IMR-90 (cell line): ENCODE results near the gene NUP107. TPM values are rescaled to one million over a fixed set of nuclear protein-coding genes. Genes with fewer than 3 reads are reported as not detected.
A peak's percentile ranks its signal among the peaks of the same experiment; 100 is the strongest.

Experiments
- ATAC-seq: fragments of 200-7000 bp; cut with Tn5 transposase; 2 replicates; pipeline ENCODE4 v1.9.1; 2020; ENCODE audit warnings: low read depth, mild to moderate bottlenecking, moderate library complexity
- BruUV-seq: library from RNA; stranded (reverse); fragments of 400-500 nt; replicated peaks from 2 replicates; lab custom pipeline; 2021; lab: Mats Ljungman, UMichigan
- CTCF ChIA-PET: fragments of 300-600 bp; formaldehyde crosslinking; extraction: SDS; loops from one replicate; lab custom pipeline; 2021; ENCODE audit warnings: antibody characterized with exemption; lab: Yijun Ruan, JAX
- POLR2A ChIA-PET: fragments of 300-600 bp; sonication (Branson Sonifier 250); formaldehyde crosslinking; loops from one replicate; lab custom pipeline; 2022; ENCODE audit warnings: antibody characterized with exemption; ENCODE audit not compliant: unreplicated experiment; lab: Charles Lee
- DNase-seq: peaks from one replicate; pipeline ENCODE4 v3.0.0; 2013
- H2AFZ ChIP-seq: replicated peaks from 2 replicates; pipeline ENCODE3; 2013; ENCODE audit warnings: low read length, mild to moderate bottlenecking; ENCODE audit not compliant: poor library complexity
- H2AK5ac ChIP-seq: 2 replicates; pipeline ENCODE4 v1.6.1; 2013; ENCODE audit warnings: low read depth, low read length, inconsistent platforms
- H2AK9ac ChIP-seq: replicated peaks from 2 replicates; pipeline ENCODE3; 2013; ENCODE audit warnings: mild to moderate bottlenecking, low read depth, low read length, moderate library complexity; ENCODE audit not compliant: poor library complexity
- H2BK120ac ChIP-seq: 2 replicates; pipeline ENCODE4 v1.6.1; 2013; ENCODE audit warnings: low read depth, low read length, inconsistent platforms
- H2BK15ac ChIP-seq: 3 replicates; pipeline ENCODE4 v1.6.1; 2013; ENCODE audit warnings: low read depth, low read length, inconsistent platforms
- H2BK20ac ChIP-seq: 2 replicates; pipeline ENCODE4 v1.6.1; 2013; ENCODE audit warnings: low read depth, mild to moderate bottlenecking, inconsistent platforms, low read length, moderate library complexity
- H2BK5ac ChIP-seq: 2 replicates; pipeline ENCODE4 v1.6.1; 2013; ENCODE audit warnings: mild to moderate bottlenecking, low read depth, low read length, inconsistent platforms; ENCODE audit not compliant: poor library complexity, severe bottlenecking
- H3K14ac ChIP-seq: replicated peaks from 2 replicates; pipeline ENCODE4 v1.6.1; 2013; ENCODE audit warnings: low read depth, low read length, inconsistent platforms
- H3K18ac ChIP-seq: 2 replicates; pipeline ENCODE4 v1.6.1; 2013; ENCODE audit warnings: low read depth, low read length, control low read depth
- H3K23ac ChIP-seq: 2 replicates; pipeline ENCODE4 v1.6.1; 2013; ENCODE audit warnings: low read depth, low read length, inconsistent platforms
- H3K27ac ChIP-seq: 2 replicates; pipeline ENCODE4 v1.5.1; 2013; ENCODE audit warnings: mild to moderate bottlenecking, control low read depth, low read length; ENCODE audit not compliant: insufficient read depth
- H3K27me3 ChIP-seq: 2 replicates; pipeline ENCODE4 v1.6.1; 2013; ENCODE audit warnings: low read length; ENCODE audit not compliant: control insufficient read depth, insufficient read depth
- H3K36me3 ChIP-seq: 2 replicates; pipeline ENCODE4 v1.6.1; 2013; ENCODE audit warnings: low read length, mixed read lengths; ENCODE audit not compliant: control insufficient read depth, insufficient read depth
- H3K4ac ChIP-seq: 2 replicates; pipeline ENCODE4 v1.6.1; 2013; ENCODE audit warnings: low read depth, low read length, inconsistent platforms
- H3K4me1 ChIP-seq: 2 replicates; pipeline ENCODE4 v1.6.1; 2013; ENCODE audit warnings: low read length, mixed read lengths; ENCODE audit not compliant: control insufficient read depth, insufficient read depth
- H3K4me2 ChIP-seq: 2 replicates; pipeline ENCODE4 v1.6.1; 2013; ENCODE audit warnings: low read depth, mild to moderate bottlenecking, control low read depth, low read length, moderate library complexity
- H3K4me3 ChIP-seq: 2 replicates; pipeline ENCODE4 v1.5.1; 2013; ENCODE audit warnings: low read depth, mild to moderate bottlenecking, control low read depth, low read length, moderate library complexity; ENCODE audit not compliant: insufficient read depth
- H3K56ac ChIP-seq: 2 replicates; pipeline ENCODE4 v1.6.1; 2013; ENCODE audit warnings: low read length, inconsistent platforms; ENCODE audit not compliant: insufficient read depth; ENCODE audit errors: extremely low read depth
- H3K79me1 ChIP-seq, 2 experiments: 2 replicates each; pipeline ENCODE4 v1.6.1; 2013; ENCODE audit warnings: low read length in 2 of 2, inconsistent platforms in 1 of 2, low read depth in 1 of 2
- H3K9ac ChIP-seq: 2 replicates; pipeline ENCODE4 v1.6.1; 2013; ENCODE audit warnings: low read depth, low read length, control low read depth
- H3K9me1 ChIP-seq: 2 replicates; pipeline ENCODE4 v1.6.1; 2013; ENCODE audit warnings: low read length, inconsistent platforms; ENCODE audit not compliant: insufficient read depth
- H3K9me3 ChIP-seq: 2 replicates; pipeline ENCODE4 v1.6.1; 2013; ENCODE audit warnings: low read length; ENCODE audit not compliant: control insufficient read depth, insufficient read depth
- H4K20me1 ChIP-seq: 2 replicates; pipeline ENCODE4 v1.6.1; 2013; ENCODE audit warnings: low read length, inconsistent platforms; ENCODE audit not compliant: insufficient read depth
- H4K5ac ChIP-seq: 2 replicates; pipeline ENCODE4 v1.6.1; 2013; ENCODE audit warnings: mild to moderate bottlenecking, low read depth, low read length, control low read depth
- H4K8ac ChIP-seq, 2 experiments: 2 replicates each; pipeline ENCODE4 v1.6.1; 2013; ENCODE audit warnings: low read depth in 2 of 2, low read length in 2 of 2, control low read depth in 1 of 2, inconsistent platforms in 1 of 2
- H4K91ac ChIP-seq: 2 replicates; pipeline ENCODE4 v1.6.1; 2013; ENCODE audit warnings: low read depth, low read length, inconsistent platforms; ENCODE audit not compliant: insufficient read depth
- CHD1 ChIP-seq: IDR thresholded peaks from 2 replicates; pipeline ENCODE4 v1.6.1; 2012; ENCODE audit warnings: low read depth, low read length, improper control_type of control experiment
- FOS ChIP-seq: fragments of 150-350 bp; IDR thresholded peaks from 2 replicates; pipeline ENCODE4 v1.6.1; 2016; ENCODE audit warnings: low read depth, low read length
- MAZ ChIP-seq: IDR thresholded peaks from 2 replicates; pipeline ENCODE4 v1.6.1; 2012; ENCODE audit warnings: low read depth, mild to moderate bottlenecking, low read length, improper control_type of control experiment, moderate library complexity, borderline replicate concordance
- MXI1 ChIP-seq: IDR thresholded peaks from 2 replicates; pipeline ENCODE4 v1.6.1; 2012; ENCODE audit warnings: low read depth, mild to moderate bottlenecking, low read length, moderate library complexity, borderline replicate concordance
- WGBS, 2 experiments: methylation state at CpG; one replicate each; pipeline versions ENCODE4 v1.1.5 to v1.1.7; 2013; ENCODE audit warnings: missing lambda C conversion rate in 2 of 2; ENCODE audit not compliant: insufficient read length in 1 of 2; ENCODE audit errors: extremely low coverage in 2 of 2; 5-methylcytosine and 5-hydroxymethylcytosine counted together
- dilution Hi-C: fragments of 300-500 bp; cut with HindIII; formaldehyde crosslinking; loops from one replicate; pipeline ENCODE4 v1.14.3; 2018; ENCODE audit warnings: low sequenced_read_pairs; ENCODE audit not compliant: unreplicated experiment
- in situ Hi-C: fragments of 300-500 bp; cut with MboI; formaldehyde crosslinking; loops from 3 replicates; pipeline ENCODE4 v1.14.3; 2019; ENCODE audit warnings: low sequenced_read_pairs, inconsistent platforms, mixed read lengths
- intact Hi-C: fragments of 100-400 bp; cut with micrococcal nuclease; formaldehyde crosslinking; loops from 2 replicates; pipeline ENCODE4 v1.10.0; 2022
- polyA plus RNA-seq, 3 experiments: library from polyadenylated mRNA; depleted of rRNA; stranded (reverse); fragments of >200 nt; gene quantifications; 2 replicates each; pipeline ENCODE4 v1.2.3, GENCODE V29; 2012; ENCODE audit warnings: low replicate concordance in 1 of 3
- total RNA-seq: library from RNA; depleted of rRNA; stranded (reverse); fragments of >200 nt; gene quantifications from 2 replicates; pipeline ENCODE4 v1.2.3, GENCODE V29; 2012

The NUP107 gene
- total and polyA plus RNA-seq, 2 of the 4 experiments (the other 2 are of a cell fraction): 34.5 to 69.7 TPM

GRCh38 chr12:68745904-68746571 is 59.3 kb downstream of the NUP107 start, which contains the start of gene SLC35E3 (continued):
- TF ChIP-seq MAZ (peak; percentile 44; the same call in 1 of the 2 replicates), MXI1 (peak; percentile 91; the same call in 1 of the 2 replicates)

GRCh38 chr12:68746572-68747180 is 59.9 kb downstream of the NUP107 start:
- Histone ChIP-seq H3K9me3 (no peaks in the 10 kb centered on the region), H4K8ac (peak overlapping the region; percentile 82 to 87; a peak in 2 of 4 replicates), H3K36me3 (no peaks in the 10 kb centered on the region), H2BK20ac (no peak overlapping the region), H3K79me1 (peaks cover 10 to 20% of the 10 kb centered on the region in 2 experiments), H4K5ac (0 out of 2 replicates have a peak overlapping the region, but pooled peaks have one; percentile 23), H3K4ac (peak overlapping the region; percentile 88), H2AFZ (peak overlapping the region; percentile 97), H3K14ac (peak overlapping the region; percentile 79), H2AK9ac (peak overlapping the region; percentile 94), H2BK15ac (no peak overlapping the region), H3K9ac (peak overlapping the region; percentile 81), H2AK5ac (peak overlapping the region; percentile 68; the same call in 1 of the 2 replicates), H4K91ac (peak overlapping the region; percentile 79), H3K4me1 (no peaks in the 10 kb centered on the region), H3K4me3 (peak overlapping the region; percentile 77), H2BK120ac (peak overlapping the region; percentile 35; the same call in 1 of the 2 replicates), H2BK5ac (no peak overlapping the region), H3K9me1 (no peaks in the 10 kb centered on the region), H3K23ac (peak overlapping the region; percentile 92), H3K18ac (no peak overlapping the region), H3K27me3 (no peaks in the 10 kb centered on the region), H3K56ac (peak overlapping the region; percentile 59), H3K4me2 (peak overlapping the region; percentile 81), H4K20me1 (no peaks in the 10 kb centered on the region), H3K27ac (peak overlapping the region; percentile 67)
- WGBS, 2 experiments: 0% methylated on average over 2 of the region's 15 CpGs; no CpG with 5 or more reads in 1 of the 2 experiments
- 0 out of 2 replicates have a peak, but pooled peaks have one; percentile 25 for TF ChIP-seq FOS
- TF ChIP-seq MXI1: peak; percentile 89
- TF ChIP-seq CHD1: no peak
- intact Hi-C loops: loop anchor here (1.0 to 5.0 kb wide), 2 partner anchors 41 to 62 kb away; partner anchors contain the start of gene MDM2
- BruUV-seq: no TSS peak
- ChIA-PET CTCF (no interaction called here), POLR2A (interaction anchor here (0.6 to 2.0 kb wide), 4 partner anchors 62 to 1501 kb away, joined by 3 to 9 read pairs (median 6); no protein-coding TSS in a partner anchor)
- in situ Hi-C loops: no loop called here
- DNase-seq: peak; percentile 68
- dilution Hi-C loops: no loop called here
- ATAC-seq: peak; percentile 67
